ENCODE results near the gene ERG. TPM values are rescaled to one million over a fixed set of nuclear protein-coding genes. Genes with fewer than 3 reads are reported as not detected.

The ERG gene
- total RNA-seq, 1 experiment from 2014 or later: 4.4 TPM

Other genes with a start within 250 kb of the ERG start
- not detected in 2 replicates for gene KCNJ15, start 241.5 kb downstream of the ERG start, total RNA-seq (2014; rRNA removed; shearing (Covaris generic); ENCODE audit: low replicate concordance)